GM18526 (cell line): ENCODE results near the gene PRKAA1.

ENCODE experiments used
- POLR2A ChIP-seq: IDR thresholded peaks from 3 replicates; pipeline ENCODE4 v1.6.1; 2011; ENCODE audit not compliant: insufficient read length; ENCODE audit errors: extremely low read depth

The PRKAA1 gene

GRCh38 chr5:40798012-40798800 is at the start of gene PRKAA1:
PRKAA1 (minus strand) TSS chr5:40798374; CDS start chr5:40798189, 185 bp downstream.
- TF ChIP-seq POLR2A = peak; percentile 69

- no peak for TF ChIP-seq POLR2A
These were observed 49.4 kb upstream of the PRKAA1 start for GRCh38 chr5:40847525-40847924.

- no peak for TF ChIP-seq POLR2A
These were observed 48.2 kb upstream of the PRKAA1 start for GRCh38 chr5:40846371-40846770.

GRCh38 chr5:40844565-40844964 is 46.4 kb upstream of the PRKAA1 start:
- no peak for TF ChIP-seq POLR2A

- TF ChIP-seq POLR2A = no peak
These were observed 44.2 kb upstream of the PRKAA1 start for GRCh38 chr5:40842351-40842750.

GRCh38 chr5:40841068-40841805 is 43.1 kb upstream of the PRKAA1 start, which contains the start of gene CARD6:
CARD6 (plus strand) TSS chr5:40841367; CDS start chr5:40841383, 16 bp downstream.
- TF ChIP-seq POLR2A = no peak

GRCh38 chr5:40838086-40838485 is 39.9 kb upstream of the PRKAA1 start:
- TF ChIP-seq POLR2A = no peak

GRCh38 chr5:40834849-40835787 is 36.9 kb upstream of the PRKAA1 start, which contains the start of gene RPL37:
RPL37 (minus strand) TSS chr5:40835222; CDS start chr5:40835185, 37 bp downstream.
- TF ChIP-seq POLR2A = peak; percentile 98

- TF ChIP-seq POLR2A = no peak
These were observed 36.2 kb upstream of the PRKAA1 start for GRCh38 chr5:40834391-40834848.

GRCh38 chr5:40833712-40834229 is 35.6 kb upstream of the PRKAA1 start:
- TF ChIP-seq POLR2A = no peak

- no peak for TF ChIP-seq POLR2A
These were observed 34.2 kb upstream of the PRKAA1 start for GRCh38 chr5:40832345-40832744.

- TF ChIP-seq POLR2A = no peak
These were observed 33.4 kb upstream of the PRKAA1 start for GRCh38 chr5:40831346-40832210.

- TF ChIP-seq POLR2A = no peak
These were observed 31.8 kb upstream of the PRKAA1 start for GRCh38 chr5:40829748-40830533.
